Cardiac septum (tissue), 1 donor: ENCODE data around the gene SDK1. TPM values are rescaled to one million over a fixed set of nuclear protein-coding genes. Genes with fewer than 3 reads are reported as not detected.
"Not testable (repeated sequence)": the region's sequence is repeated elsewhere in the genome, so short reads cannot be mapped to it uniquely, and the experiment has no call there.

Experiments used
- DNase-seq: peaks from one replicate; pipeline ENCODE4 v3.0.0-alpha.2; 2020; ENCODE audit warnings: low spot score
- intact Hi-C: fragments of 100-400 bp; cut with DNase I; formaldehyde crosslinking; loops from one replicate; pipeline ENCODE4 v1.14.0; 2022
- total RNA-seq: library from RNA; stranded (reverse); fragmentation: NEBNext Ultra II Directional; extraction: Animal tissue kit (Norgen Biotek cat#: 25700); gene quantifications from one replicate; pipeline ENCODE4 v1.2.1, GENCODE V29; 2021
- donor health status: DM: no; HTN: no; CAD: no.

Gene SDK1
- total RNA-seq, 1 donor from 2014 or later = 0.32 TPM

GRCh38 chr7:4202154-4202736, 901.2 kb downstream of the SDK1 start:
- no peak for DNase-seq
- intact Hi-C loops = no loop called here

GRCh38 chr7:4202954-4203353, 901.9 kb downstream of the SDK1 start:
- intact Hi-C loops = no loop called here
- DNase-seq = no peak

- DNase-seq = no peak
- intact Hi-C loops = no loop called here
Observed at GRCh38 chr7:4203626-4204512, 902.8 kb downstream of the SDK1 start.

- intact Hi-C loops = no loop called here
- no peak for DNase-seq
Observed at GRCh38 chr7:4204513-4205165, 903.6 kb downstream of the SDK1 start.

- intact Hi-C loops = no loop called here
- no peak for DNase-seq
Observed at GRCh38 chr7:4205828-4206227, 904.8 kb downstream of the SDK1 start.

GRCh38 chr7:4207011-4207410, 906.0 kb downstream of the SDK1 start:
- intact Hi-C loops = no loop called here
- DNase-seq = no peak

GRCh38 chr7:4208086-4208485, 907.0 kb downstream of the SDK1 start:
- DNase-seq = no peak
- intact Hi-C loops = no loop called here

- intact Hi-C loops = no loop called here
- no peak for DNase-seq
Observed at GRCh38 chr7:4208586-4208985, 907.5 kb downstream of the SDK1 start.

GRCh38 chr7:4209126-4209525, 908.1 kb downstream of the SDK1 start:
- no peak for DNase-seq
- intact Hi-C loops = no loop called here

- DNase-seq = no peak
- intact Hi-C loops = no loop called here
Observed at GRCh38 chr7:4209966-4210365, 908.9 kb downstream of the SDK1 start.

- DNase-seq = no peak
- intact Hi-C loops = no loop called here
Observed at GRCh38 chr7:4210821-4211220, 909.8 kb downstream of the SDK1 start.

- no peak for DNase-seq
- intact Hi-C loops = no loop called here
Observed at GRCh38 chr7:4211261-4211660, 910.2 kb downstream of the SDK1 start.

- intact Hi-C loops = no loop called here
- DNase-seq = no peak
Observed at GRCh38 chr7:4212376-4212775, 911.3 kb downstream of the SDK1 start.

- intact Hi-C loops = no loop called here
- DNase-seq = no peak
Observed at GRCh38 chr7:4214291-4215155, 913.5 kb downstream of the SDK1 start.

- intact Hi-C loops = no loop called here
- DNase-seq = no peak
Observed at GRCh38 chr7:4215176-4215720, 914.2 kb downstream of the SDK1 start.

- DNase-seq = no peak
- intact Hi-C loops = no loop called here
Observed at GRCh38 chr7:4216016-4216415, 915.0 kb downstream of the SDK1 start.

- DNase-seq, intact Hi-C loops: not testable (repeated sequence)
Observed at GRCh38 chr7:4217126-4217660, 916.1 kb downstream of the SDK1 start.

GRCh38 chr7:4218481-4218880, 917.4 kb downstream of the SDK1 start:
- DNase-seq = no peak
- intact Hi-C loops = no loop called here

- no peak for DNase-seq
- intact Hi-C loops = no loop called here
Observed at GRCh38 chr7:4220011-4220410, 919.0 kb downstream of the SDK1 start.
